ENCODE data around the gene POLR1D. TPM values are rescaled to one million over a fixed set of nuclear protein-coding genes. Genes with fewer than 3 reads are reported as not detected.

The POLR1D gene
- total and polyA plus RNA-seq, 3 experiments from 2014 or later, result 134 to 137 (median 135) TPM

- DNase-seq, result no peak
- peaks cover 8 to 29% (median 10%) of the 10 kb centered on the region in 3 donors for H3K4me1 Mint-ChIP-seq
- H3K4me3 ChIP-seq (ENCODE audit: low read length), result no peak overlapping the region
- ChIA-PET POLR2A (no interaction called here), CTCF (no interaction called here)
- H3K4me1 ChIP-seq (ENCODE audit: insufficient read depth, low read length), result no peaks in the 10 kb centered on the region
- no peaks in the 10 kb centered on the region for H3K27me3 ChIP-seq (ENCODE audit: insufficient read depth, low read length, poor library complexity, severe bottlenecking)
- H3K4me3 Mint-ChIP-seq, result no peak overlapping the region
- no peak overlapping the region for H3K27ac ChIP-seq (ENCODE audit: low read depth, low read length)
- H3K9me3 Mint-ChIP-seq, result no peaks in the 10 kb centered on the region
- H3K36me3 Mint-ChIP-seq, result peaks cover 0 to 20% (median 1%) of the 10 kb centered on the region in 3 donors
- no peaks in the 10 kb centered on the region for H3K9me3 ChIP-seq (ENCODE audit: low read length)
- no peaks in the 10 kb centered on the region for H3K27me3 Mint-ChIP-seq
- H3K36me3 ChIP-seq (ENCODE audit: insufficient read depth, low read length), result no peaks in the 10 kb centered on the region
- no peak overlapping the region for H3K27ac Mint-ChIP-seq
These were observed 37.6 kb downstream of the POLR1D start for GRCh38 chr13:27659145-27659865.

- peaks cover 8 to 27% (median 11%) of the 10 kb centered on the region in 3 donors for H3K4me1 Mint-ChIP-seq
- no peak overlapping the region for H3K4me3 Mint-ChIP-seq
- Histone ChIP-seq H3K27ac (ENCODE audit: low read depth, low read length) (no peak overlapping the region), H3K4me1 (ENCODE audit: insufficient read depth, low read length) (no peaks in the 10 kb centered on the region), H3K27me3 (ENCODE audit: insufficient read depth, low read length, poor library complexity, severe bottlenecking) (no peaks in the 10 kb centered on the region), H3K36me3 (ENCODE audit: insufficient read depth, low read length) (no peaks in the 10 kb centered on the region), H3K4me3 (ENCODE audit: low read length) (no peak overlapping the region), H3K9me3 (ENCODE audit: low read length) (no peaks in the 10 kb centered on the region)
- ChIA-PET CTCF (no interaction called here), POLR2A (no interaction called here)
- H3K9me3 Mint-ChIP-seq, result no peaks in the 10 kb centered on the region
- no peaks in the 10 kb centered on the region for H3K27me3 Mint-ChIP-seq
- H3K27ac Mint-ChIP-seq, result peak overlapping the region in 3 of 8 donors; percentile 5 to 42 (median 13)
- DNase-seq, result no peak
- H3K36me3 Mint-ChIP-seq, result peaks cover 0 to 21% (median 1%) of the 10 kb centered on the region in 3 donors
These were observed 38.8 kb downstream of the POLR1D start for GRCh38 chr13:27660511-27660910.

DNA sequence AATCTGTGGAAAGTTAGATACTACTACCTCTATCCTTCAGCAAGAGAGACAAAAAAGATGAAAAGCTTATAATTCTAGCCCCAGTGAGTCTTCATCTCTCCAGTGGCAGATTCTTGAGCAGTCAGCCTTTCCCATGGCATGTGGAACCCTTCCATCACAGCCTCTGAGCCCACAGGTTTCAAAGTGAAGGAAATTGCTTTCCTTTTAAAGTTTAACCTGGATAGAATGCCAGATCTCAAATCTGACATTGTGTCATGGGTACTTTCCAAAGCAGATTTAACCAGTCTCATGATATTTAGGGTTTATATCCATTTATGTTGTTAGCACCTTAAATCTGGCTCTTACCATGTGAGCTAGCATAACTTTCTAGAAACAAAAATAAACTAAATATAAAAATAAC is 39.3 kb downstream of the POLR1D start:
- peaks cover 0 to 26% (median 1%) of the 10 kb centered on the region in 3 donors for H3K36me3 Mint-ChIP-seq
- Histone ChIP-seq H3K27me3 (ENCODE audit: insufficient read depth, low read length, poor library complexity, severe bottlenecking) (no peaks in the 10 kb centered on the region), H3K27ac (ENCODE audit: low read depth, low read length) (no peak overlapping the region), H3K4me1 (ENCODE audit: insufficient read depth, low read length) (no peaks in the 10 kb centered on the region), H3K9me3 (ENCODE audit: low read length) (no peaks in the 10 kb centered on the region), H3K36me3 (ENCODE audit: insufficient read depth, low read length) (no peaks in the 10 kb centered on the region), H3K4me3 (ENCODE audit: low read length) (no peak overlapping the region)
- CTCF ChIA-PET, result no interaction called here
- peaks cover 7 to 23% (median 11%) of the 10 kb centered on the region in 3 donors for H3K4me1 Mint-ChIP-seq
- DNase-seq, result no peak
- H3K27ac Mint-ChIP-seq, result peak overlapping the region in 1 of 8 donors; percentile 42
- POLR2A ChIA-PET, result no interaction called here
- no peaks in the 10 kb centered on the region for H3K9me3 Mint-ChIP-seq
- no peak overlapping the region for H3K4me3 Mint-ChIP-seq
- no peaks in the 10 kb centered on the region for H3K27me3 Mint-ChIP-seq

- Mint-ChIP-seq H3K4me1 (peaks cover 7 to 18% (median 7%) of the 10 kb centered on the region in 3 donors), H3K27me3 (no peaks in the 10 kb centered on the region), H3K4me3 (no peak overlapping the region), H3K36me3 (peaks cover 0 to 31% (median 7%) of the 10 kb centered on the region in 3 donors), H3K9me3 (no peaks in the 10 kb centered on the region), H3K27ac (peak overlapping the region in 3 of 8 donors; percentile 71 to 84 (median 77))
- H3K4me1 ChIP-seq (ENCODE audit: insufficient read depth, low read length), result no peaks in the 10 kb centered on the region
- no peaks in the 10 kb centered on the region for H3K9me3 ChIP-seq (ENCODE audit: low read length)
- H3K27me3 ChIP-seq (ENCODE audit: insufficient read depth, low read length, poor library complexity, severe bottlenecking), result no peaks in the 10 kb centered on the region
- peaks cover 4% of the 10 kb centered on the region for H3K36me3 ChIP-seq (ENCODE audit: insufficient read depth, low read length)
- ChIA-PET CTCF (no interaction called here), POLR2A (no interaction called here)
- no peak overlapping the region for H3K27ac ChIP-seq (ENCODE audit: low read depth, low read length)
- no peak for DNase-seq
- no peak overlapping the region for H3K4me3 ChIP-seq (ENCODE audit: low read length)
These were observed 41.2 kb downstream of the POLR1D start for GRCh38 chr13:27662738-27663470.

- ChIA-PET CTCF (no interaction called here), POLR2A (no interaction called here)
- no peaks in the 10 kb centered on the region for H3K9me3 Mint-ChIP-seq
- H3K9me3 ChIP-seq (ENCODE audit: low read length), result no peaks in the 10 kb centered on the region
- H3K27ac Mint-ChIP-seq, result peak overlapping the region in 6 of 8 donors; percentile 6 to 66 (median 26)
- H3K27me3 Mint-ChIP-seq, result no peaks in the 10 kb centered on the region
- peaks cover 0 to 35% (median 7%) of the 10 kb centered on the region in 3 donors for H3K36me3 Mint-ChIP-seq
- no peak overlapping the region for H3K4me3 Mint-ChIP-seq
- DNase-seq, result no peak
- H3K4me1 Mint-ChIP-seq, result peaks cover 7 to 18% (median 7%) of the 10 kb centered on the region in 3 donors
- no peak overlapping the region for H3K27ac ChIP-seq (ENCODE audit: low read depth, low read length)
- H3K27me3 ChIP-seq (ENCODE audit: insufficient read depth, low read length, poor library complexity, severe bottlenecking), result no peaks in the 10 kb centered on the region
- no peak overlapping the region for H3K4me3 ChIP-seq (ENCODE audit: low read length)
- H3K4me1 ChIP-seq (ENCODE audit: insufficient read depth, low read length), result no peaks in the 10 kb centered on the region
- peaks cover 4% of the 10 kb centered on the region for H3K36me3 ChIP-seq (ENCODE audit: insufficient read depth, low read length)
These were observed 42.3 kb downstream of the POLR1D start for GRCh38 chr13:27663947-27664346.

- Histone ChIP-seq H3K27ac (ENCODE audit: low read depth, low read length) (no peak overlapping the region), H3K4me3 (ENCODE audit: low read length) (no peak overlapping the region), H3K4me1 (ENCODE audit: insufficient read depth, low read length) (no peaks in the 10 kb centered on the region), H3K36me3 (ENCODE audit: insufficient read depth, low read length) (peaks cover 4% of the 10 kb centered on the region), H3K27me3 (ENCODE audit: insufficient read depth, low read length, poor library complexity, severe bottlenecking) (no peaks in the 10 kb centered on the region), H3K9me3 (ENCODE audit: low read length) (no peaks in the 10 kb centered on the region)
- no peak overlapping the region for H3K4me3 Mint-ChIP-seq
- ChIA-PET CTCF (no interaction called here), POLR2A (no interaction called here)
- H3K4me1 Mint-ChIP-seq, result peaks cover 7 to 15% (median 7%) of the 10 kb centered on the region in 3 donors
- DNase-seq, result no peak
- H3K27me3 Mint-ChIP-seq, result no peaks in the 10 kb centered on the region
- peaks cover 0 to 29% (median 7%) of the 10 kb centered on the region in 3 donors for H3K36me3 Mint-ChIP-seq
- peak overlapping the region in 2 of 8 donors; percentile 6 to 27 for H3K27ac Mint-ChIP-seq
- H3K9me3 Mint-ChIP-seq, result no peaks in the 10 kb centered on the region
These were observed 43.6 kb downstream of the POLR1D start for GRCh38 chr13:27665333-27665732.

- no peaks in the 10 kb centered on the region for H3K9me3 ChIP-seq (ENCODE audit: low read length)
- no peaks in the 10 kb centered on the region for H3K4me1 ChIP-seq (ENCODE audit: insufficient read depth, low read length)
- ChIA-PET CTCF (no interaction called here), POLR2A (no interaction called here)
- no peak overlapping the region for H3K4me3 Mint-ChIP-seq
- no peak overlapping the region for H3K4me3 ChIP-seq (ENCODE audit: low read length)
- peaks cover 0 to 27% (median 5%) of the 10 kb centered on the region in 3 donors for H3K36me3 Mint-ChIP-seq
- DNase-seq, result no peak
- H3K27ac ChIP-seq (ENCODE audit: low read depth, low read length), result no peak overlapping the region
- peaks cover 5 to 12% (median 7%) of the 10 kb centered on the region in 3 donors for H3K4me1 Mint-ChIP-seq
- H3K27ac Mint-ChIP-seq, result peak overlapping the region in 1 of 8 donors; percentile 6
- H3K27me3 ChIP-seq (ENCODE audit: insufficient read depth, low read length, poor library complexity, severe bottlenecking), result no peaks in the 10 kb centered on the region
- peaks cover 4% of the 10 kb centered on the region for H3K36me3 ChIP-seq (ENCODE audit: insufficient read depth, low read length)
- no peaks in the 10 kb centered on the region for H3K9me3 Mint-ChIP-seq
- no peaks in the 10 kb centered on the region for H3K27me3 Mint-ChIP-seq
These were observed 44.1 kb downstream of the POLR1D start for GRCh38 chr13:27665761-27666160.

GRCh38 chr13:27666951-27667350 is 45.3 kb downstream of the POLR1D start:
- Histone ChIP-seq H3K4me1 (ENCODE audit: insufficient read depth, low read length) (no peaks in the 10 kb centered on the region), H3K4me3 (ENCODE audit: low read length) (no peak overlapping the region), H3K27me3 (ENCODE audit: insufficient read depth, low read length, poor library complexity, severe bottlenecking) (no peaks in the 10 kb centered on the region), H3K9me3 (ENCODE audit: low read length) (no peaks in the 10 kb centered on the region), H3K27ac (ENCODE audit: low read depth, low read length) (no peak overlapping the region), H3K36me3 (ENCODE audit: insufficient read depth, low read length) (peaks cover 4% of the 10 kb centered on the region)
- Mint-ChIP-seq H3K36me3 (peaks cover 0 to 26% (median 5%) of the 10 kb centered on the region in 3 donors), H3K27ac (peak overlapping the region in 3 of 8 donors; percentile 14 to 81 (median 61)), H3K4me1 (peaks cover 3 to 7% (median 6%) of the 10 kb centered on the region in 3 donors), H3K4me3 (no peak overlapping the region), H3K9me3 (no peaks in the 10 kb centered on the region), H3K27me3 (no peaks in the 10 kb centered on the region)
- no peak for DNase-seq
- ChIA-PET POLR2A (no interaction called here), CTCF (no interaction called here)
